Measurements from ENCODE around the gene MACF1. TPM values are rescaled to one million over a fixed set of nuclear protein-coding genes. Genes with fewer than 3 reads are reported as not detected.
A peak's percentile ranks its signal among the peaks of the same experiment; 100 is the strongest.

MACF1 gene
- total and polyA plus RNA-seq, 2 of the 13 experiments (the other 11 are each of a cell fraction or from before 2014, with no cell fraction given), result 36.7 to 65.4 TPM

DNA sequence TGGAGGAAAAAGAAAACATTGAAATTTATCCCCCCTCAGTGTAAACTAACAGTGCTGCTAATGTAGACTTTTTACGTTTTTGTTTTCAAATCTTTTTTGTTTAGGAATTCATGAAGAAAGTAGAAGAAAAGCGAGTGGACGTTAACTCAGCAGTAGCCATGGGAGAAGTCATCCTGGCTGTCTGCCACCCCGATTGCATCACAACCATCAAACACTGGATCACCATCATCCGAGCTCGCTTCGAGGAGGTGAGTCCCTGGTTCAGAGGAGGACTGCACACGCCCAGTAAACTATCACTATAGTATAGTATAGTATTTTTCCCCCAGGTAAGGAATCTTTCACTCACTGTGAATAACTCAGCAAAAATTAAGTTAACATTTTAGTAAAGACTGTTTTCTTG is 249.1 kb downstream of the MACF1 start:
- no peaks in the 10 kb centered on the region for H3K79me2 ChIP-seq (ENCODE audit: insufficient read depth, low read length)
- no peak for ATAC-seq
- in situ Hi-C loops (cut with HindIII; ENCODE audit: extremely low pct_ligation_motif_present, low pct_unique_long_range_greater_than_20kb), result no loop called here

DNA sequence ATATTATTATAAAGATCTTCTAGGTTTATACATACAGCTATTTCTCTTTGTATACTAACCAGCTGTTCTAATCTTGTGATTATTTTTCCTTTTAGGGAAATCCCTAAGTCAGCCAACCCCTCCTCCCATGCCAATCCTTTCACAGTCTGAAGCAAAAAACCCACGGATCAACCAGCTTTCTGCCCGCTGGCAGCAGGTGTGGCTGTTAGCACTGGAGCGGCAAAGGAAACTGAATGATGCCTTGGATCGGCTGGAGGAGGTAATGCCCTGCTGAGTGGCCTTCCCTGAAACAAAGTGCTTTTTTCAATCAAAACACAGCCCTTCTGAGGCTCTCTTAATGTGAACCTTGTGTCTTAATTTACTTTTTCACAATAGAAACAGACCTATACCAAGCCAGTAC is 254.5 kb downstream of the MACF1 start:
- H3K4me2 ChIP-seq (ENCODE audit: low read depth, low read length), result no peak overlapping the region
- no peaks in the 10 kb centered on the region for H4K20me1 ChIP-seq (ENCODE audit: insufficient read depth, low read length)
- TF ChIP-seq IKZF1 (IDR thresholded peaks at IDR 0.05) (no peak), ZNF7 (CRISPR knock-in tag; IDR thresholded peaks at IDR 0.05) (no peak), KLF12 (CRISPR knock-in tag; IDR thresholded peaks at IDR 0.05; ENCODE audit: borderline replicate concordance) (no peak), ZNF841 (CRISPR knock-in tag; IDR thresholded peaks at IDR 0.05; ENCODE audit: borderline replicate concordance) (no peak)
- DNase-seq (ENCODE audit: low spot score) (no peak), ATAC-seq (no peak), FAIRE-seq (no peak)
- intact Hi-C loops (cut with micrococcal nuclease; ENCODE audit: unreplicated experiment), result no loop called here
- no peaks in the 10 kb centered on the region for H3K9me3 ChIP-seq (ENCODE audit: low read length)
- H3K4me1 ChIP-seq (ENCODE audit: insufficient read depth, low read length), result no peaks in the 10 kb centered on the region
- H3K36me3 ChIP-seq (replicated peaks in 1 of 2; ENCODE audit: control insufficient read depth in 1 of 2, insufficient read depth in 2 of 2, low read length in 2 of 2), result peaks cover 43 to 92% of the 10 kb centered on the region in 2 experiments
- no peak overlapping the region for H3K4me3 ChIP-seq (replicated peaks in 1 of 3; ENCODE audit: insufficient read depth in 1 of 3, low read depth in 2 of 3, low read length in 3 of 3)
- no peak overlapping the region for H3K9ac ChIP-seq (ENCODE audit: insufficient read depth, low read depth, low read length)
- no peak overlapping the region for H3K27ac ChIP-seq (ENCODE audit: extremely low read length, insufficient read depth, low read length)
- ChIA-PET POLR2A (no interaction called here), CTCF (ENCODE audit: low intra/inter-chr PET ratio, low total read pairs) (no interaction called here)
- no peaks in the 10 kb centered on the region for H3K27me3 ChIP-seq (ENCODE audit: control insufficient read depth in 1 of 2, insufficient read depth in 2 of 2, low read length in 2 of 2)
- H3K79me2 ChIP-seq (ENCODE audit: insufficient read depth, low read length), result no peaks in the 10 kb centered on the region
- WGBS (ENCODE audit: low lambda C conversion rate), result 98% methylated on average over 4 of the region's 4 CpGs
- no TSS peak for BruUV-seq (replicated peaks)
- in situ Hi-C loops (cut with HindIII; ENCODE audit: extremely low pct_ligation_motif_present, low pct_unique_long_range_greater_than_20kb), result no loop called here
- H2AFZ ChIP-seq (ENCODE audit: low read length), result no peak overlapping the region

More for the DNA sequence above, 249.1 kb downstream of the MACF1 start:
- WGBS (ENCODE audit: low lambda C conversion rate), result 97% methylated on average over 8 of the region's 8 CpGs
- H2AFZ ChIP-seq (ENCODE audit: low read length), result no peak overlapping the region
- H4K20me1 ChIP-seq (ENCODE audit: insufficient read depth, low read length), result no peaks in the 10 kb centered on the region
- no peaks in the 10 kb centered on the region for H3K27me3 ChIP-seq (ENCODE audit: control insufficient read depth in 1 of 2, insufficient read depth in 2 of 2, low read length in 2 of 2)
- no peak overlapping the region for H3K9ac ChIP-seq (ENCODE audit: insufficient read depth, low read depth, low read length)
- no peak overlapping the region for H3K4me2 ChIP-seq (ENCODE audit: low read depth, low read length)
- intact Hi-C loops (cut with micrococcal nuclease; ENCODE audit: unreplicated experiment), result no loop called here
- peaks cover 6% of the 10 kb centered on the region; the same call in 1 of the 2 replicates for H3K4me1 ChIP-seq (ENCODE audit: insufficient read depth, low read length)
- no peak for DNase-seq (ENCODE audit: low spot score)
- no peaks in the 10 kb centered on the region for H3K9me3 ChIP-seq (ENCODE audit: low read length)
- POLR2A ChIA-PET, result no interaction called here
- CTCF ChIA-PET (ENCODE audit: low intra/inter-chr PET ratio, low total read pairs), result no interaction called here
- peaks cover 48 to 89% of the 10 kb centered on the region in 2 experiments for H3K36me3 ChIP-seq (replicated peaks in 1 of 2; ENCODE audit: control insufficient read depth in 1 of 2, insufficient read depth in 2 of 2, low read length in 2 of 2)
- no peak for TF ChIP-seq NAIF1 (CRISPR knock-in tag; IDR thresholded peaks at IDR 0.05; ENCODE audit: borderline replicate concordance)
- no peak for TF ChIP-seq ZBTB3 (CRISPR knock-in tag; IDR thresholded peaks at IDR 0.05; ENCODE audit: borderline replicate concordance, low read depth)
- TF ChIP-seq FOXK2 (IDR thresholded peaks at IDR 0.05), result no peak
- peak; percentile 26; the same call in 1 of the 2 replicates for TF ChIP-seq CEBPB (IDR thresholded peaks at IDR 0.05; ENCODE audit: borderline replicate concordance, low read depth, low read length)
- H3K4me3 ChIP-seq (replicated peaks in 1 of 3; ENCODE audit: insufficient read depth in 1 of 3, low read depth in 2 of 3, low read length in 3 of 3), result no peak overlapping the region
- H3K27ac ChIP-seq (ENCODE audit: extremely low read length, insufficient read depth, low read length), result no peak overlapping the region
- BruUV-seq (replicated peaks), result no TSS peak
- no peak for FAIRE-seq

Measured in HepG2 (cell line).